Erythroblast (primary cell): ENCODE data around the gene ACP1.

Experiments used
- GATA1 ChIP-seq: IDR thresholded peaks from 2 replicates; pipeline ENCODE4 v1.6.1; 2011; ENCODE audit warnings: low read depth, mild to moderate bottlenecking, control low read depth, low read length, moderate library complexity
- POLR2A ChIP-seq: IDR thresholded peaks from 2 replicates; pipeline ENCODE4 v1.6.1; 2011; ENCODE audit warnings: mild to moderate bottlenecking, low read length

- TF ChIP-seq POLR2A (no peak), GATA1 (no peak)
These were observed 5.8 kb upstream of the ACP1 start for GRCh38 chr2:258933-259332.
